Suprapubic skin (tissue), 4 donors: ENCODE data around the gene SPATC1L.

Source experiments
- EP300 ChIP-seq: sonication (generic); formaldehyde crosslinking; IDR thresholded peaks from one replicate; pipeline ENCODE4 v1.6.1; 2017; ENCODE audit warnings: antibody characterized with exemption
- POLR2A ChIP-seq, 2 donors: fragments of 450-650 bp; IDR thresholded peaks; one replicate each; pipeline ENCODE4 v1.6.1; 2017; ENCODE audit warnings: antibody characterized with exemption in 2 of 2, mild to moderate bottlenecking in 2 of 2, moderate library complexity in 2 of 2
- POLR2AphosphoS5 ChIP-seq, 3 donors: sonication (generic); formaldehyde crosslinking; IDR thresholded peaks; one replicate each; pipeline ENCODE4 v1.6.1; 2017; ENCODE audit warnings: antibody characterized with exemption in 3 of 3
- TF ChIP-seq, protein P1 (sequence below), 2 donors: fragments of 200-600 bp in 1 of 2; fragments of 450-650 bp in 1 of 2; sonication (generic) in 1 of 2; IDR thresholded peaks; one replicate each; pipeline ENCODE4 v1.5.1; 2016 to 2019; ENCODE audit warnings: antibody characterized with exemption in 2 of 2, mild to moderate bottlenecking in 1 of 2, moderate library complexity in 1 of 2

DNA sequence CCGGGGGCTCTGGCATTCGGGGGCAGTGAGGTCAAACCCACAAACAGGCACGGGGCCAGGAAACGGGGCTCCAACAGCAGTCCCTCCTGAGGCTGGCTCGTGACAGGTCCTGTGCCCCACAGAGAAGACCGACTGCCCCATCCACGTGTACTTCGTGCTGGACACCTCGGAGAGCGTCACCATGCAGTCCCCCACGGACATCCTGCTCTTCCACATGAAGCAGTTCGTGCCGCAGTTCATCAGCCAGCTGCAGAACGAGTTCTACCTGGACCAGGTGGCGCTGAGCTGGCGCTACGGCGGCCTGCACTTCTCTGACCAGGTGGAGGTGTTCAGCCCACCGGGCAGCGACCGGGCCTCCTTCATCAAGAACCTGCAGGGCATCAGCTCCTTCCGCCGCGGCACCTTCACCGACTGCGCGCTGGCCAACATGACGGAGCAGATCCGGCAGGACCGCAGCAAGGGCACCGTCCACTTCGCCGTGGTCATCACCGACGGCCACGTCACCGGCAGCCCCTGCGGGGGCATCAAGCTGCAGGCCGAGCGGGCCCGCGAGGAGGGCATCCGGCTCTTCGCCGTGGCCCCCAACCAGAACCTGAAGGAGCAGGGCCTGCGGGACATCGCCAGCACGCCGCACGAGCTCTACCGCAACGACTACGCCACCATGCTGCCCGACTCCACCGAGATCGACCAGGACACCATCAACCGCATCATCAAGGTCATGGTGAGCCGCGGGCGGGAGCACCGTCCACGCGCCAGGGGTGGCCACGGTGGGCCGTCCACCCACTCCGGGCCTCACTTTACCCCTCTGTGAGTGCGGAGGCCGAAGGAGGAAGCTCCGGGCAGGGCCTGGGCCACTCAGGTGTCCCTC is 72.2 kb downstream of the SPATC1L start:
- TF ChIP-seq, protein P1, sequence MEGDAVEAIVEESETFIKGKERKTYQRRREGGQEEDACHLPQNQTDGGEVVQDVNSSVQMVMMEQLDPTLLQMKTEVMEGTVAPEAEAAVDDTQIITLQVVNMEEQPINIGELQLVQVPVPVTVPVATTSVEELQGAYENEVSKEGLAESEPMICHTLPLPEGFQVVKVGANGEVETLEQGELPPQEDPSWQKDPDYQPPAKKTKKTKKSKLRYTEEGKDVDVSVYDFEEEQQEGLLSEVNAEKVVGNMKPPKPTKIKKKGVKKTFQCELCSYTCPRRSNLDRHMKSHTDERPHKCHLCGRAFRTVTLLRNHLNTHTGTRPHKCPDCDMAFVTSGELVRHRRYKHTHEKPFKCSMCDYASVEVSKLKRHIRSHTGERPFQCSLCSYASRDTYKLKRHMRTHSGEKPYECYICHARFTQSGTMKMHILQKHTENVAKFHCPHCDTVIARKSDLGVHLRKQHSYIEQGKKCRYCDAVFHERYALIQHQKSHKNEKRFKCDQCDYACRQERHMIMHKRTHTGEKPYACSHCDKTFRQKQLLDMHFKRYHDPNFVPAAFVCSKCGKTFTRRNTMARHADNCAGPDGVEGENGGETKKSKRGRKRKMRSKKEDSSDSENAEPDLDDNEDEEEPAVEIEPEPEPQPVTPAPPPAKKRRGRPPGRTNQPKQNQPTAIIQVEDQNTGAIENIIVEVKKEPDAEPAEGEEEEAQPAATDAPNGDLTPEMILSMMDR (IDR thresholded peaks at IDR 0.05), result no peak
- no peak for TF ChIP-seq POLR2A (IDR thresholded peaks at IDR 0.05)
- TF ChIP-seq POLR2AphosphoS5 (IDR thresholded peaks at IDR 0.05), result no peak
- no peak for TF ChIP-seq EP300
